ENCODE results near the gene SNX18. TPM values are rescaled to one million over a fixed set of nuclear protein-coding genes. Genes with fewer than 3 reads are reported as not detected.
A peak's percentile ranks its signal among the peaks of the same experiment; 100 is the strongest.

SNX18 gene
- total and polyA plus RNA-seq, 2 donors (not counting 1 experiment from before 2014, with no cell fraction given): 10.6 to 31.6 TPM

DNA sequence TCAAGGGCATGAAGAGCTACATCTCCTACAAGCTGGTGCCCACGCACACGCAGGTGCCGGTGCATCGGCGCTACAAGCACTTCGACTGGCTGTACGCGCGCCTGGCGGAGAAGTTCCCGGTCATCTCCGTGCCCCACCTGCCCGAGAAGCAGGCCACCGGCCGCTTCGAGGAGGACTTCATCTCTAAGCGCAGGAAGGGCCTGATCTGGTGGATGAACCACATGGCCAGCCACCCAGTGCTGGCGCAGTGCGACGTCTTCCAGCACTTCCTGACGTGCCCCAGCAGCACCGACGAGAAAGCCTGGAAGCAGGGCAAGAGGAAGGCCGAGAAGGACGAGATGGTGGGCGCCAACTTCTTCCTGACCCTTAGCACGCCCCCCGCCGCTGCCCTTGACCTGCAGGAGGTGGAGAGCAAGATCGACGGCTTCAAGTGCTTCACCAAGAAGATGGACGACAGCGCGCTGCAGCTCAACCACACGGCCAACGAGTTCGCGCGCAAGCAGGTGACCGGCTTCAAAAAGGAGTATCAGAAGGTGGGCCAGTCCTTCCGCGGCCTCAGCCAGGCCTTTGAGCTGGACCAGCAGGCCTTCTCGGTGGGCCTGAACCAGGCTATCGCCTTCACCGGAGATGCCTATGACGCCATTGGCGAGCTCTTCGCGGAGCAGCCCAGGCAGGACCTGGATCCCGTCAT, 1.4 kb downstream of the SNX18 start:
- Histone ChIP-seq H3K4me1 (ENCODE audit: control insufficient read depth in 2 of 2, insufficient read depth in 2 of 2, low read length in 2 of 2) (peaks cover 45 to 57% of the 10 kb centered on the region in 2 donors), H3K79me2 (ENCODE audit: control insufficient read depth, insufficient read depth, low read length) (peaks cover 64% of the 10 kb centered on the region), H3K9me3 (ENCODE audit: control extremely low read depth in 1 of 3, control insufficient read depth in 2 of 3, insufficient read depth in 1 of 3, low read length in 2 of 3) (no peaks in the 10 kb centered on the region), H2AFZ (ENCODE audit: insufficient read depth, low read depth, low read length, poor library complexity, severe bottlenecking) (no peak overlapping the region), H4K20me1 (ENCODE audit: control insufficient read depth, insufficient read depth, low read length, poor library complexity, severe bottlenecking) (peaks cover 62% of the 10 kb centered on the region), H3K4me3 (ENCODE audit: control extremely low read depth in 1 of 5, extremely low read depth in 1 of 5, insufficient read depth in 1 of 5, low read depth in 2 of 5, low read length in 4 of 5) (peak overlapping the region; percentile 69 to 97 (median 92)), H3K36me3 (replicated peaks in 1 of 2; ENCODE audit: control extremely low read depth in 1 of 2, control insufficient read depth in 1 of 2, extremely low read depth in 1 of 2, insufficient read depth in 2 of 2, low read length in 1 of 2) (no peaks in the 10 kb centered on the region), H3K4me2 (replicated peaks; ENCODE audit: low read depth, low read length, poor library complexity, severe bottlenecking) (peak overlapping the region; percentile 87), H3K27me3 (replicated peaks in 1 of 4; ENCODE audit: control extremely low read depth in 1 of 4, control insufficient read depth in 3 of 4, insufficient read depth in 4 of 4, low read length in 3 of 4) (no peaks in the 10 kb centered on the region), H3K27ac (ENCODE audit: low read length in 2 of 2) (peak overlapping the region in 1 of 2 donors; percentile 64), H3K9ac (ENCODE audit: low read length) (peak overlapping the region; percentile 81)
- ChIA-PET POLR2A (interaction anchor here (0.5 to 2.4 kb wide), 2 partner anchors 11 to 326 kb away, joined by 4 to 12 read pairs; no protein-coding TSS in a partner anchor), CTCF (interaction anchor here (0.9 to 6.8 kb wide), 17 partner anchors 9 to 351 kb away, joined by 3 to 258 read pairs (median 7); no protein-coding TSS in a partner anchor)
- TF ChIP-seq EZH2 (IDR thresholded peaks at IDR 0.05; ENCODE audit: borderline replicate concordance, insufficient read depth, low read depth, low read length, poor library complexity, severe bottlenecking): no peak
- TF ChIP-seq, protein P1, sequence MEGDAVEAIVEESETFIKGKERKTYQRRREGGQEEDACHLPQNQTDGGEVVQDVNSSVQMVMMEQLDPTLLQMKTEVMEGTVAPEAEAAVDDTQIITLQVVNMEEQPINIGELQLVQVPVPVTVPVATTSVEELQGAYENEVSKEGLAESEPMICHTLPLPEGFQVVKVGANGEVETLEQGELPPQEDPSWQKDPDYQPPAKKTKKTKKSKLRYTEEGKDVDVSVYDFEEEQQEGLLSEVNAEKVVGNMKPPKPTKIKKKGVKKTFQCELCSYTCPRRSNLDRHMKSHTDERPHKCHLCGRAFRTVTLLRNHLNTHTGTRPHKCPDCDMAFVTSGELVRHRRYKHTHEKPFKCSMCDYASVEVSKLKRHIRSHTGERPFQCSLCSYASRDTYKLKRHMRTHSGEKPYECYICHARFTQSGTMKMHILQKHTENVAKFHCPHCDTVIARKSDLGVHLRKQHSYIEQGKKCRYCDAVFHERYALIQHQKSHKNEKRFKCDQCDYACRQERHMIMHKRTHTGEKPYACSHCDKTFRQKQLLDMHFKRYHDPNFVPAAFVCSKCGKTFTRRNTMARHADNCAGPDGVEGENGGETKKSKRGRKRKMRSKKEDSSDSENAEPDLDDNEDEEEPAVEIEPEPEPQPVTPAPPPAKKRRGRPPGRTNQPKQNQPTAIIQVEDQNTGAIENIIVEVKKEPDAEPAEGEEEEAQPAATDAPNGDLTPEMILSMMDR (IDR thresholded peaks at IDR 0.05): no peak
- Mint-ChIP-seq H3K9me3 (ENCODE audit: insufficient read depth) (no peaks in the 10 kb centered on the region), H3K27ac (peak overlapping the region; percentile 88), H3K27me3 (no peaks in the 10 kb centered on the region), H3K4me1 (peaks cover 61% of the 10 kb centered on the region), H3K4me3 (peak overlapping the region; percentile 92)
- DNase-seq: no peak
- WGBS (ENCODE audit: insufficient coverage): 95% methylated on average over 49 of the region's 50 CpGs
- ATAC-seq (ENCODE audit: low read depth): no peak
- intact Hi-C loops (cut with micrococcal nuclease): loop anchor here (2.0 to 5.0 kb wide), 3 partner anchors 153 to 234 kb away; no protein-coding TSS in a partner anchor

DNA sequence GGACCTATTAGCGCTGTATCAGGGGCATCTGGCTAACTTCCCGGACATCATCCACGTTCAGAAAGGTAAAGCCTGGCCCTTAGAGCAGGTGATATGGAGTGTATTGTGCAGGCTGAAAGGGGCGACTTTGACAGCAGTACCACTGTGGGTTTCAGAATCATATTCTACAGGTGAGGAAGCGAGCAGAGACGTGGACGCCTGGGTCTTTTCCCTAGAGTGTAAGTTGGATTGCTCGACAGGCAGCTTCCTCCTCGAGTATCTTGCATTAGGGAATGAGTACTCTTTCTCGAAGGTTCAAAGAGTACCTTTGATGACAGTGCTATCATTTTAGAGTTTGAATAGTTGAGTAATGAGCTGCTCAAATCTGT, 1.9 kb downstream of the SNX18 start:
- ATAC-seq (ENCODE audit: low read depth) (no peak), DNase-seq (no peak)
- H3K4me3 ChIP-seq (ENCODE audit: control extremely low read depth in 1 of 5, extremely low read depth in 1 of 5, insufficient read depth in 1 of 5, low read depth in 2 of 5, low read length in 4 of 5): peak overlapping the region; percentile 69 to 97 (median 92)
- CTCF ChIA-PET: interaction anchor here (1.0 to 6.8 kb wide), 8 partner anchors 9 to 350 kb away, joined by 3 to 258 read pairs (median 14); no protein-coding TSS in a partner anchor
- peaks cover 69% of the 10 kb centered on the region for H3K79me2 ChIP-seq (ENCODE audit: control insufficient read depth, insufficient read depth, low read length)
- Mint-ChIP-seq H3K4me1 (peaks cover 65% of the 10 kb centered on the region), H3K4me3 (peak overlapping the region; percentile 92), H3K27ac (peak overlapping the region; percentile 88), H3K27me3 (no peaks in the 10 kb centered on the region), H3K9me3 (ENCODE audit: insufficient read depth) (no peaks in the 10 kb centered on the region)
- intact Hi-C loops (cut with micrococcal nuclease): loop anchor here (2.0 to 5.0 kb wide), 3 partner anchors 153 to 233 kb away; no protein-coding TSS in a partner anchor
- peaks cover 67% of the 10 kb centered on the region for H4K20me1 ChIP-seq (ENCODE audit: control insufficient read depth, insufficient read depth, low read length, poor library complexity, severe bottlenecking)
- no peaks in the 10 kb centered on the region for H3K27me3 ChIP-seq (replicated peaks in 1 of 4; ENCODE audit: control extremely low read depth in 1 of 4, control insufficient read depth in 3 of 4, insufficient read depth in 4 of 4, low read length in 3 of 4)
- peak overlapping the region; percentile 87 for H3K4me2 ChIP-seq (replicated peaks; ENCODE audit: low read depth, low read length, poor library complexity, severe bottlenecking)
- H3K27ac ChIP-seq (ENCODE audit: low read length in 2 of 2): peak overlapping the region in 1 of 2 donors; percentile 64
- peaks cover 50 to 60% of the 10 kb centered on the region in 2 donors for H3K4me1 ChIP-seq (ENCODE audit: control insufficient read depth in 2 of 2, insufficient read depth in 2 of 2, low read length in 2 of 2)
- H3K9ac ChIP-seq (ENCODE audit: low read length): peak overlapping the region; percentile 81
- no peaks in the 10 kb centered on the region for H3K9me3 ChIP-seq (ENCODE audit: control extremely low read depth in 1 of 3, control insufficient read depth in 2 of 3, insufficient read depth in 1 of 3, low read length in 2 of 3)
- POLR2A ChIA-PET: no interaction called here
- H3K36me3 ChIP-seq (replicated peaks in 1 of 2; ENCODE audit: control extremely low read depth in 1 of 2, control insufficient read depth in 1 of 2, extremely low read depth in 1 of 2, insufficient read depth in 2 of 2, low read length in 1 of 2): no peaks in the 10 kb centered on the region
- WGBS (ENCODE audit: insufficient coverage): 44% methylated on average over 10 of the region's 10 CpGs
- TF ChIP-seq, protein P1 (IDR thresholded peaks at IDR 0.05): no peak
- TF ChIP-seq EZH2 (IDR thresholded peaks at IDR 0.05; ENCODE audit: borderline replicate concordance, insufficient read depth, low read depth, low read length, poor library complexity, severe bottlenecking): no peak
- H2AFZ ChIP-seq (ENCODE audit: insufficient read depth, low read depth, low read length, poor library complexity, severe bottlenecking): no peak overlapping the region
